Measurements from ENCODE around the gene RCAN3. TPM values are rescaled to one million over a fixed set of nuclear protein-coding genes. Genes with fewer than 3 reads are reported as not detected.

Gene RCAN3
- total RNA-seq, 4 donors from 2014 or later = 5.3 to 14.0 (median 9.3) TPM

DNA sequence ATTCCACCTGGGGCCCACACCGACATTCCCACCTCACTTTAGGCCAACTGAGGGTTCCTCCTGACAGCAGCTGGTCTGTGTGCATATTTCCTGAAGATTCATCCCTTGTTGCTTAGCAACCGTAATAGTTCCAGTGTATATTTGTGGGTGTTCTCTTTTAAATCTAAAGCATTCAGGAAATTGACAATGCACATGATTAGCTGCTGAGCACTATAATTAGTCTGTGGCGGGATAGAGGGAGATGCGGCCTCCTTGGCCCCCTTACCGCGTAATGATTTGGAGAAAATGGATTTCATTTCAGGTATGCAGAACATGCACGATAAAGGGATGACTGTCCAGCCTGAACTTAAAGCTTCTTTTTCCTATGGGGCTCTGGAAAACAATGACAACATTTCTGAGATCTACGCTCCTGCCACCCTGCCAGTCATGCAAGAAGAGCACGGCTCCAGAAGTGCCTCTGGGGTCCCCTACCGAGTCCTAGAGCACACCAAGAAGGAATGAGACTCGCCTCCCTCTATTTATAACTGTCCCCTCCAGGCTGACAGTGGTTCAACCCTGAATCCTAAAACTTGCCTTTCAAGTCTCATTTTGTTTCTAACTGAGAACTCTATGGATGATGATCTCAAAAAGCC lies 33.8 kb upstream of the RCAN3 start:
- Histone ChIP-seq H3K4me1 (no peaks in the 10 kb centered on the region), H3K27ac (replicated peaks in 1 of 4) (no peak overlapping the region), H3K4me3 (no peak overlapping the region), H3K9me3 (no peaks in the 10 kb centered on the region), H3K36me3 (peaks cover 0 to 42% (median 21%) of the 10 kb centered on the region in 4 donors), H3K27me3 (no peaks in the 10 kb centered on the region)
- no peak for DNase-seq (ENCODE audit: extremely low spot score)
- intact Hi-C loops (cut with DNase I) = no loop called here
- WGBS = 87% methylated on average over 11 of the region's 11 CpGs
- TF ChIP-seq, protein P1, sequence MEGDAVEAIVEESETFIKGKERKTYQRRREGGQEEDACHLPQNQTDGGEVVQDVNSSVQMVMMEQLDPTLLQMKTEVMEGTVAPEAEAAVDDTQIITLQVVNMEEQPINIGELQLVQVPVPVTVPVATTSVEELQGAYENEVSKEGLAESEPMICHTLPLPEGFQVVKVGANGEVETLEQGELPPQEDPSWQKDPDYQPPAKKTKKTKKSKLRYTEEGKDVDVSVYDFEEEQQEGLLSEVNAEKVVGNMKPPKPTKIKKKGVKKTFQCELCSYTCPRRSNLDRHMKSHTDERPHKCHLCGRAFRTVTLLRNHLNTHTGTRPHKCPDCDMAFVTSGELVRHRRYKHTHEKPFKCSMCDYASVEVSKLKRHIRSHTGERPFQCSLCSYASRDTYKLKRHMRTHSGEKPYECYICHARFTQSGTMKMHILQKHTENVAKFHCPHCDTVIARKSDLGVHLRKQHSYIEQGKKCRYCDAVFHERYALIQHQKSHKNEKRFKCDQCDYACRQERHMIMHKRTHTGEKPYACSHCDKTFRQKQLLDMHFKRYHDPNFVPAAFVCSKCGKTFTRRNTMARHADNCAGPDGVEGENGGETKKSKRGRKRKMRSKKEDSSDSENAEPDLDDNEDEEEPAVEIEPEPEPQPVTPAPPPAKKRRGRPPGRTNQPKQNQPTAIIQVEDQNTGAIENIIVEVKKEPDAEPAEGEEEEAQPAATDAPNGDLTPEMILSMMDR (IDR thresholded peaks at IDR 0.05) = no peak
- no peak for TF ChIP-seq EP300 (IDR thresholded peaks at IDR 0.05)
- TF ChIP-seq POLR2AphosphoS5 (IDR thresholded peaks at IDR 0.05) = no peak
- no peak for TF ChIP-seq POLR2A (IDR thresholded peaks at IDR 0.05; ENCODE audit: low read depth)

GRCh38 chr1:24470592-24470991 lies 32.0 kb upstream of the RCAN3 start:
- no peak for DNase-seq (ENCODE audit: extremely low spot score)
- Histone ChIP-seq H3K36me3 (peaks cover 0 to 24% (median 16%) of the 10 kb centered on the region in 4 donors), H3K27me3 (no peaks in the 10 kb centered on the region), H3K27ac (replicated peaks in 1 of 4) (no peak overlapping the region), H3K4me1 (no peaks in the 10 kb centered on the region), H3K9me3 (no peaks in the 10 kb centered on the region), H3K4me3 (no peak overlapping the region)
- TF ChIP-seq EP300 (IDR thresholded peaks at IDR 0.05) = no peak
- no peak for TF ChIP-seq POLR2AphosphoS5 (IDR thresholded peaks at IDR 0.05)
- TF ChIP-seq, protein P1 (IDR thresholded peaks at IDR 0.05) = no peak
- no peak for TF ChIP-seq POLR2A (IDR thresholded peaks at IDR 0.05; ENCODE audit: low read depth)
- 92% methylated on average over 2 of the region's 2 CpGs for WGBS
- intact Hi-C loops (cut with DNase I) = no loop called here

DNA sequence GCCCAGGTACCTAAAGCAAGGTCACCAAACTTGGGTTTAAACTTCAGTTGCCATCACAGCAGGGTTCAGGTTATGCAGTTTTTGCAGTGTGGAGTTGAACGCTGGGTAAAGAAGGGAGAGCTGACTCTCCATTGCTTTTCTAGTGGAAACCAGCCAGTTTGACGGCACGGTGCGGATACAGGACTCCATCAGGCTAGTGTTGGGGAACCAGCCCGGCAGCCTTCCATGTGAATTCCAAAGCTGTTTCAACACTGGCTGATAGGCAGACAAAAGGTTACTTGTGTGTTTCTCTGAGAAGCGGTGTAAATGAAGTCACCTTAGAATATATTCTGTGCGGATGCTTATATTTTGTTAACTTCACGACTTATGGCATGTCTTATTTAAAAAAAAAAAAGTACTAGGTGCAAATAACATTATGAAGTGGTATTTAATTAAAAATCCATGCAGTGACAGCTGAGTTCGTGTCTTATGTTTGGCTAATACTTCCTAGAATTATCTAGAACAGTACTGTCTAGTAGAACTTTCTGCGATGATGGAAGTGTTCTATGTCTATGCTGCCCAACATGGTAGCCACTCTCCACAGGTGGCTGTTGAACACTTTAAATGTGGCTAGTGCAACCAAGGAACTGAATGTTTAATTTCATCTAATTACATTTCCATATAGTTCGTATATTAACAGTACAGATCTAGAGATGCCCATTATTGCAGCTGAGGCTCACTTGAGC lies 29.9 kb upstream of the RCAN3 start:
- DNase-seq (ENCODE audit: extremely low spot score) = no peak
- Histone ChIP-seq H3K4me3 (no peak overlapping the region), H3K27ac (replicated peaks in 1 of 4) (no peak overlapping the region), H3K4me1 (no peaks in the 10 kb centered on the region), H3K27me3 (no peaks in the 10 kb centered on the region), H3K9me3 (no peaks in the 10 kb centered on the region), H3K36me3 (peaks cover 0 to 10% (median 5%) of the 10 kb centered on the region in 4 donors)
- TF ChIP-seq POLR2A (IDR thresholded peaks at IDR 0.05; ENCODE audit: low read depth) (no peak), POLR2AphosphoS5 (IDR thresholded peaks at IDR 0.05) (no peak), EP300 (IDR thresholded peaks at IDR 0.05) (no peak)
- TF ChIP-seq, protein P1 (IDR thresholded peaks at IDR 0.05) = no peak
- intact Hi-C loops (cut with DNase I) = no loop called here
- WGBS = 77% methylated on average over 11 of the region's 11 CpGs

DNA sequence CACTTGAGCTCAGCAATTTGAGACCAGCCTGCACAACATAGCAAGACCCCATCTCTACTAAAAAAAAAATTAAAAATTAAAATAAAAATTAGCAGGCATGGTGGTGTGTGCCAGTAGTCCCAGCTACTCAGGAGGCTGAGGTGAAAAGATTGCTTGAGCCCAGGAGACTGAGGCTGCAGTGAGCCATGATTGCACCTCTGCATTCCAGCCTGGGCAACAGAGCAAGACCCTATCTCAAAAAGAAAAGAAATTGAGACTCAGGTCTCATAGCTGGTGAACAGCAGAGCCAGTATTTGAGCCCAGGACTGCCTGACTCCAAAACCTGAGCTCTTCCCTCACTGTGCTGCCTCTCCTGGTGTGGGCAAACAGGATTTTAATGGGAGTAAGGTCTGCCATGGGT lies 28.4 kb upstream of the RCAN3 start:
- no peak for TF ChIP-seq POLR2A (IDR thresholded peaks at IDR 0.05; ENCODE audit: low read depth)
- TF ChIP-seq, protein P1 (IDR thresholded peaks at IDR 0.05) = no peak
- TF ChIP-seq POLR2AphosphoS5 (IDR thresholded peaks at IDR 0.05) = no peak
- no peak for TF ChIP-seq EP300 (IDR thresholded peaks at IDR 0.05)
- H3K4me3 ChIP-seq = no peak overlapping the region
- H3K27ac ChIP-seq (replicated peaks in 1 of 4) = no peak overlapping the region
- DNase-seq (ENCODE audit: extremely low spot score) = no peak
- peaks cover 0 to 4% (median 2%) of the 10 kb centered on the region in 4 donors for H3K36me3 ChIP-seq
- H3K27me3 ChIP-seq = no peaks in the 10 kb centered on the region
- H3K4me1 ChIP-seq = no peaks in the 10 kb centered on the region
- intact Hi-C loops (cut with DNase I) = no loop called here
- no peaks in the 10 kb centered on the region for H3K9me3 ChIP-seq

All from esophagus muscularis mucosa (tissue), 4 donors.